ENCODE results near the gene ITGAV. TPM values are rescaled to one million over a fixed set of nuclear protein-coding genes. Genes with fewer than 3 reads are reported as not detected.

The ITGAV gene
- total and polyA plus RNA-seq, 12 donors, result 17.2 to 292 (median 223) TPM

- Histone ChIP-seq H3K4me3 (no peak overlapping the region), H3K4me1 (peaks cover 0 to 25% (median 5%) of the 10 kb centered on the region in 9 donors), H3K27me3 (no peaks in the 10 kb centered on the region), H3K27ac (peak overlapping the region in 1 of 10 donors; percentile 53), H3K9me3 (no peaks in the 10 kb centered on the region), H3K36me3 (no peaks in the 10 kb centered on the region)
- intact Hi-C loops (cut with DNase I), result loop anchor here in 1 of 10 donors (5.0 kb wide), 1 partner anchor 33 kb away; no protein-coding TSS in a partner anchor
- WGBS, 2 donors, result 21 to 41% methylated on average over 1 of the region's 1 CpG
- no peak for TF ChIP-seq CTCF (IDR thresholded peaks at IDR 0.05)
- peak; percentile 88 to 98 (median 94) for ATAC-seq
- DNase-seq, result peak in 1 of 2 donors; percentile 53
Observed at GRCh38 chr2:186575302-186575701, 14.6 kb upstream of the ITGAV start.

DNA sequence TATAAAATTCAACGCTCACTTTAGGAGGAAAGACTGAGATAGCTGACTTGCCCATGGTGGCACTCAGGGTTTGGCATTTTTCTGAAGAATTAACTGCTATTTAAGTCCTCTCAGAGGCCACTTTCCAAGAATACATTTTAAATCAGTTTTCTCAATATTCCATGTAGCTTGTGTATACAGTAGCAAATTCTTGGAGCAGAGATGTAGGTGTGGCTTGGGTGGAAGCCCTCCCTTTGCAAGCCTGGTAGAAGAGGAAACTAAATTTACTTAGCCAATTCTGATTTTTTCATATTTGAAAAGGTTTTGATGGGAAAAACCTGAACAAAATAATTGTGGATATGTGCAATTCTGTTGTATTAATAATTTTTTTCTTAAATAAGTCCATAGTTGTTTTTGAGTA is 14.0 kb upstream of the ITGAV start:
- no peak for TF ChIP-seq CTCF (IDR thresholded peaks at IDR 0.05)
- H3K4me3 ChIP-seq, result no peak overlapping the region
- peaks cover 0 to 25% (median 5%) of the 10 kb centered on the region in 9 donors for H3K4me1 ChIP-seq
- no peaks in the 10 kb centered on the region for H3K9me3 ChIP-seq
- ATAC-seq, result no peak
- intact Hi-C loops (cut with DNase I), result loop anchor here in 1 of 10 donors (5.0 kb wide), 1 partner anchor 34 kb away; no protein-coding TSS in a partner anchor
- 94 to 95% methylated on average over 1 of the region's 1 CpG for WGBS, 2 donors
- no peaks in the 10 kb centered on the region for H3K36me3 ChIP-seq
- no peaks in the 10 kb centered on the region for H3K27me3 ChIP-seq
- no peak for DNase-seq
- H3K27ac ChIP-seq, result peak overlapping the region in 1 of 10 donors; percentile 53

- no peak for DNase-seq
- TF ChIP-seq CTCF (IDR thresholded peaks at IDR 0.05), result no peak
- Histone ChIP-seq H3K27me3 (no peaks in the 10 kb centered on the region), H3K27ac (peak overlapping the region in 1 of 10 donors; percentile 53), H3K4me1 (peaks cover 0 to 25% (median 5%) of the 10 kb centered on the region in 9 donors), H3K4me3 (no peak overlapping the region), H3K36me3 (no peaks in the 10 kb centered on the region), H3K9me3 (no peaks in the 10 kb centered on the region)
- 78 to 85% methylated on average over 3 of the region's 3 CpGs for WGBS, 2 donors
- ATAC-seq, result peak in 2 of 8 donors; percentile 27 to 56
- intact Hi-C loops (cut with DNase I), result loop anchor here in 1 of 10 donors (5.0 kb wide), 1 partner anchor 34 kb away; no protein-coding TSS in a partner anchor
Observed at GRCh38 chr2:186576614-186577013, 13.2 kb upstream of the ITGAV start.

DNA sequence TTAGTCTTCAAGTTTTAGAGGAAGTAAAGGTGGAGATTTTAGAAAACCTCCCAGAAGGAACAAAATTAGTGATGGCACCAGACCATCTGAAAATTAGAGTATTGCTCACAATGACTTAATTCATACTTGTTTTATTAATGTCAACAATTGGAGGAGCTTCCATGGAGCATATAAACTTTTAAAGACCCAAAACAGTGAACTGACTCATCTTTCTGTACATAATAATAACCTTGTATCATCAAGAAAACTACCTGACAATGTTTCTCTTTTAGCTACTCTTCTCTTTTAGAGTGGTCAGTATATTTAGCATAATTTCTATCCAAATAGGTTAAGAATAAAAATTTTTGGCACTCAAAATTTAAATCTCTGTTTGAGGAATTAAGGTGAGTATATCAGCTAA is 7.2 kb upstream of the ITGAV start:
- TF ChIP-seq CTCF (IDR thresholded peaks at IDR 0.05), result no peak
- DNase-seq (no peak), ATAC-seq (no peak)
- Histone ChIP-seq H3K9me3 (no peaks in the 10 kb centered on the region), H3K4me3 (no peak overlapping the region), H3K4me1 (peaks cover 0 to 3% (median 0%) of the 10 kb centered on the region in 9 donors), H3K27me3 (no peaks in the 10 kb centered on the region), H3K27ac (no peak overlapping the region), H3K36me3 (no peaks in the 10 kb centered on the region)
- intact Hi-C loops (cut with DNase I), result loop anchor here in 3 of 10 donors (10.0 kb wide), 3 partner anchors 52 to 78 kb away; no protein-coding TSS in a partner anchor

Measured in heart right ventricle (tissue), 16 donors.